ENCODE measurements around the gene HSD17B14.
A peak's percentile ranks its signal among the peaks of the same experiment; 100 is the strongest.
"Not testable (repeated sequence)": the region's sequence is repeated elsewhere in the genome, so short reads cannot be mapped to it uniquely, and the experiment has no call there.

The HSD17B14 gene

DNA sequence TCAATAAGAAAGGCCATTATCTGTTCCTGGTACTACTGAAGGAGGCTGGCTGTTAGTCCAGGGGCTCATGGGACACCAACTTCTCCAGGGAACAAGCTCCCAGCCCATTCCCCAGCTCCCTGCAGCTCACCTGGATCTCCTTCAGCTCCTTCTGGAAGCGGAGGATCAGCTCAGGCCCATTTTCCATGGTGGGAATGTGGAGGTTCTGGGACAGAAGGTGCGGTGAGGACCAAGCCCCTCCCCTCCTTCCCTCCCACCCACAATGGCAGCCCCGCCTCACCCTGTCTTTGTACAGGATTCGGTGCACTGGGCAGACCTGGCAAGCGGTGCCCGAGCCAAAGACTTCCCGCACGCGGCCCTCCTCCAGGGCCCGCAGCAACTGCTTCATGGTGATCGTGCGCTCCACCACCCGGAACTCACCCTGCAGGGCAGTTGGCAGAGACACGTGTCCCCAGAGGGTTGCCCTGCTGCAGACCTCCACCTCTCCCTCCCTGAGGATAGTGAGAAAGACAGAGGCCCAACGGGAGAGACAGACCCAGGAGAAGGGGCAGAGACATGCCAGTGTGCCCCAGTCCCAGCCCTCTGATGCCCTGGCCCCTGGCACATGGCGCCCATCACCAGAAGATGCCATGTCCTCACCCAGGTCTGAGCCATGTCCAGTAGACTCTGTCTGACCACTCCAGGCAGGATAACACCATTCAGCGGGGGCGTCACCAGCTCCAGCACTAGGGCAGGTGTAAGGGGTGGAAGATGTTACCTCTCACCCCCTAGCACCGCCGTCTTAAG, 39.8 kb downstream of the HSD17B14 start:
- no peak for DNase-seq (ENCODE audit: low read depth)

DNA sequence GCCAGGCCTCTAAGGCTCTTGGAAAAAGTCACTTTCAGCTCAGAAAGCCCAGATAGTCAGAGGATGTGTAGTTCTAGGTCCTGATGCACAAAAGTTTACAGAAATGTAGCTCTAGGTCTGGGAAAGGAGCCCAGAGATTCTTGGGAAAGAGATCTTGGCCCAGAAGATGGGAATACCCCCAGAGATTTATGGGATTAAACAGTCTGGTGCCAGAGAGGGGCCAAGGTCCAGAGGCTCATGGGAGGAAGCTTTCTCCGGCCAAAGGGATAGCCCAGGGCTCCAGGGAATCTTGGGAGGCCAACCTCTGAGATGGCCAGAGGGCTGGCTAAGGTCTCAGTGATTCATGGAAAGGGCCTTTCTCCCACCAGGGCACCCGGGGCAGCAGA, 40.6 kb downstream of the HSD17B14 start:
- DNase-seq (ENCODE audit: low read depth): no peak

- peak; percentile 77 for DNase-seq (ENCODE audit: low read depth)
Observed at GRCh38 chr19:48795055-48795684, 41.1 kb downstream of the HSD17B14 start.

- no peak for DNase-seq (ENCODE audit: low read depth)
Observed at GRCh38 chr19:48794291-48794690, 42.0 kb downstream of the HSD17B14 start.

- DNase-seq (ENCODE audit: low read depth): no peak
Observed at GRCh38 chr19:48793271-48793670, 43.0 kb downstream of the HSD17B14 start.

GRCh38 chr19:48787331-48787730, 49.0 kb downstream of the HSD17B14 start:
- not testable (repeated sequence) for DNase-seq (ENCODE audit: low read depth)

DNA sequence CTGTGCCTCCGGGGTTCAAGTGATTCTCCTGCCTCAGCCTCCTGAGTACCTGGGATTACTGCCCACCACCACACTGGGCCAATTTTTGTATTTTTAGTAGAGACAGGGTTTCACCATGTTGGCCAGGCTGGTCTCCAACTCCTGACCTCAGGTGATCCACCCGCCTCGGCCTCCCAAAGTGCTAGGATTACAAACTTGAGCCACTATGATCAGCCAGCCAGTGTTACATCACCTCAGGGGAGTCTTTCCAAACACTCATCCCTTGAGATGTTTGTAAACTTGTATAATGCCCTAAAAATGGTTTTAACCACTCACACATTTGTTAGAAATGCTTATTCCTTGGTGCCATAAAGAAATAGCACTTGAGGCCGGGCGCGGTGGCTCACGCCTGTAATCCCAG, 49.9 kb downstream of the HSD17B14 start:
- not testable (repeated sequence) for DNase-seq (ENCODE audit: low read depth)

- no peak for DNase-seq (ENCODE audit: low read depth)
Observed at GRCh38 chr19:48784527-48784926, 51.8 kb downstream of the HSD17B14 start.

DNA sequence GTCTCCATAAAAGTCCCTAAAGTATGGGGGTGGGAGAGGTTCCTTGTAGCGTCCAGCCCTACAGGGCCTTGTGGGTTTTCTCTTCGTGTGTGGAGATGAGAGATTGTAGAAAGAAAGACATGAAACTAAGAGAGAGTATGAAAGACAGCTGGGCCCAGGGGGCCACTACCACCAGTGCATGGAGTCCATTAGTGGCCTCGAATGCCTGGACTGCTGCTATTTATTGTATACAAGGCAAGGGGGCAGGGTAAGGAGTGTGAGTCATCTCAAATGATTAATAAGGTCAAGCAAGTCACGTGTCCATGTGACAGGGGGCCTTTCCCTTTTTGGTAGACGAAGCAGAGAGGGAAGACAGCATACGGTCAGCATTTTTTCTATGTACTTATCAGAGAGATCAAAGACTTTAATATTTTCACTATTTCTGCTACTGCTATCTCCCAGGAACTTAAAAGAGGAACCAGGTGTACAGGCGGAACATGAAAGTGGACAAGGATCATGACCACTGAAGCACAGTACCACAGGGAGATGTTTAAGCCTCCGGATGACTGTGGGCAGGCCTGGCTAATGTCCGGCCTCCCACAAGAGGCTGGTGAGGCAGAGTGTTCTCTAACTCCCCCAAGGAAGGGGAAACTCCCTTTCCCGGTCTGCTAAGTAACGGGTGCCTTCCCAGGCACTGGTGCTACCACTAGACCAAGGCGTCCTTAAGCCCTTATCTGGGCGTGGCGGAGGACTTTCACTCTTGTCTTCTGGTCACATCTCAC, 55.5 kb downstream of the HSD17B14 start:
- DNase-seq (ENCODE audit: low read depth): no peak

DNA sequence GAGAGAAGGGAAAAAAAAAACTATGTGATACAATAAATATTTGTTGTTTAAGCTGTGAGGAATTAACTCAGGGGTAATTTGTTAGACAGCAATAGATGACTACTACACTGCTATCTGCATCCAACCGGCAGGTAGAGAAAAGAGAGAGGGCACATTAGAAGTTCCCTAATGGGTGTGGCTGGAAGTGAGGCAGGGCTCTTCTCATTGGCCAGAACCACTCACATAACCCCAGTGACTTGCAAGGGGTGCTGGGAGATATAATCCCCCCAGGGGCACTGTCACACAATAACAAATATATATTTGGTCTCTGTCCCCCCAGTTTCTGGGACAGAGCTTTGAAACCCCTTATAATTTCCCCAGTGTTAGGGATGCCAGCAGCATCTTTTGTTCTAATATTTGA, 56.7 kb downstream of the HSD17B14 start:
- no peak for DNase-seq (ENCODE audit: low read depth)

GRCh38 chr19:48777720-48778119, 58.6 kb downstream of the HSD17B14 start:
- DNase-seq (ENCODE audit: low read depth): no peak

GRCh38 chr19:48777139-48777538, 59.2 kb downstream of the HSD17B14 start:
- no peak for DNase-seq (ENCODE audit: low read depth)

DNA sequence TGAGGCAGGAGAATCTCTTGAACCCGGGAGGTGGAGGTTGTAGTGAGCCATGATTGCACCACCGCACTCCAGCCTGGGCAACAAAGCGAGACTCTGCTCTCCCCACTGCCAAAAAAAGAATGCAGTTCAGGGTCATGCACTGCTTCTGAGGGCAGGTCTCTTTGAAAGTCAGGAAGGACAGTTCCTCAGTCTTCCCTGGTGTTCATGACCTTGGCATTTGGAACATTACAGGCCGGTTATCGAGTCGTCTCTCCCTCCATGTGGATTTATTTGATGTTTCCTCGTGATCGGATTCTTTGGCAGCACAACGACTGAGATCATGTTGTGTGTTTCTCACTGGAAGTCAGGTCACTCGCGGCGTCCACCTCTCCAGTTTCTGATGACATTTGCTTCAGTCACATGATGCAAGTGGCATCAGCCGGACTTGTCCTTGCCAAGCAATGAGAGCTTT, 63.8 kb downstream of the HSD17B14 start:
- DNase-seq (ENCODE audit: low read depth): no peak

DNA sequence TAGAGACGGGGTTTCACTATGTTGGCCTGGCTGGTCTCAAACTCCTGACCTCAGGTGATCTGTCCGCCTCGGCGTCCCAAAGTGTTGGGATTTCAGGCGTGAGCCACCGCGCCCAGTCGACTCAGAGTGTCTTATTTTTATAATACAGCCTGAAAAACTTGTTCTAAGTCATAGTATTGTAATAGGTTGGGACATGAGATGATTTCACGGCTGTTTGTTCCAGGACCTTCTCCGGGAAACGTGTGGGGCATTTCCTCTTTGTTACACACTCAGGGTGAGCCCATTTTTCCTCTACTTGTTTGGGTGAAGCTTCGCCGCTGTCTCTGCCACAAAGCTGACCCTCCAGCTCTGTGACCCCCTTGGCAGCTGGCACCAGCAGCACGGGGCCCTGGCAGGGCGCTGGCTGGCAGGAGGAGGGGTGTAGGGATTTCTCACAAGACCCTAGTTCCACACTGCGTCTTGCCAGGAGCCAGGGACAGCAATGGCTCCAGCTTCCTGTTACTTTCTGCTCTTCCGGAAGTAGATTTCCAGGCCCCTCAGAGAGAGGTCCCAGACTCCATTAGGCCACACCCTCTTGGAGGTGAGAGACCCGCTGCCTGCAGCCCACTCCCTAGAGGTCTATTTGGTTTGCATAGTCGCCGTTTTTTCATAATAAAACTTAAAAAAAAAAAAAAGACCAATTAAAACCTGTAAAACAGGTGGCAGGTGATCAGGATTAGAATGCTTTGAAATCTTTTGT, 65.4 kb downstream of the HSD17B14 start:
- DNase-seq (ENCODE audit: low read depth): no peak

DNA sequence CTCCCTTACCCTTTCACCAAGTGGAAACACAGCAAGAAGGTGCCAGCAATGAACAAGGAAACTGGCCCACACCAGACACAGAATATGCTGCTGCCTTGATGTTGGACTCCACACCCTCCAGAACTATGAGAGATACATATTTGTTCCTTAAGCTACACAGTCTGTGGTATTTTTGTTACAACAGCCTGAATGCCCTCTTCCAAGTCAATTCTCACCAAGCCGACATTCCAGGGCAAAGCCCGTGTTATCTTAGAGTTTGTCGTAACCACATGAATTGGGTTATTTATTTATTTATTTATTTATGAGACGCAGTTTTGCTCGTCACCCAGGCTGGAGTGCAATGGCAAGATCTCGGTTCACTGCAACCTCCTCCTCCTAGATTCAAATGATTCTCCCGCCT, 66.0 kb downstream of the HSD17B14 start:
- DNase-seq (ENCODE audit: low read depth): peak; percentile 55

GRCh38 chr19:48768994-48769713, 67.1 kb downstream of the HSD17B14 start:
- no peak for DNase-seq (ENCODE audit: low read depth)

- DNase-seq (ENCODE audit: low read depth): not testable (repeated sequence)
Observed at GRCh38 chr19:48768171-48768753, 68.0 kb downstream of the HSD17B14 start.

- not testable (repeated sequence) for DNase-seq (ENCODE audit: low read depth)
Observed at GRCh38 chr19:48765816-48766215, 70.5 kb downstream of the HSD17B14 start.

Data from HS-5 (cell line).